ENCODE results near the gene AKR1C3.
"Not testable (repeated sequence)": the region's sequence is repeated elsewhere in the genome, so short reads cannot be mapped to it uniquely, and the experiment has no call there.

AKR1C3 gene

DNA sequence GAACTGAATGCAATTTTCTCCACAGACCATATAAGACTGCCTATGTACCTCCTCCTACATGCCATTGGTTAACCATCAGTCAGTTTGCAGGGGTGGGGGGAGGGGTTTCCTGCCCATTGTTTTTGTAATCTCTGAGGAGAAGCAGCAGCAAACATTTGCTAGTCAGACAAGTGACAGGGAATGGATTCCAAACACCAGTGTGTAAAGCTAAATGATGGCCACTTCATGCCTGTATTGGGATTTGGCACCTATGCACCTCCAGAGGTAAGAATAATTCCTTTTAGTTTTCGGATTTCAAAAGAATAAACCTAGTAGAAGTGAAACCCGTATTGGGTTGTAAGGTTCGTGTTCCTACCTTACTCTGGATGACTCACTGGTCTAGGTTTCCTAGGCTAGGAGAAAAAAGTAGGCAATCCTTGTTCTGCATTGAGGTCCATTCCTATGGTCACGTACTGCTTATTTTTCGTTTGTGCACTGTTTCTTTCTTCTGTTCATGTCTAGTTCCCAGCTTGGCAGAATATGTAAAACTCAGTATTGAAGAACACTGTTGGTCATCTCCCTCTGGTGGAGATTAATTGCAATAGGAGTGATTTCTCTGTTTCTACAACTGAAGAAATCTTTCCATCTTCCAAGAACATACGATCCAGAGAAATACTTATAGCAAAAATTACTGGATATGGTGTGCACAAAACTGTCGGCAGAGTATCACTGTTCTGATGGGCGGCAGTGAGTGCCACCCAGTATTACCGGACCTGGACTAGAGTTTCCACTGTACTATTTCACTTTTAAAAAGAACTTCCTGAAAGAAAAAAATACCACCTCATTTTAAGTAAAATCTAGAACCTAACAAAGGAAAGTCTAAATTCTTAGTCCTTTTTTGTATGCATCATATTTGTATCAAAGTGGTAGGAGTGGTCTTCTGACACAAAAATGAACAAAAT is at the start of gene AKR1C3:
Gene AKR1C3 (plus strand): TSS at position 150 of the 941 bp plus-strand sequence. CDS start 31 bp downstream, at position 181.
- peak; percentile 3 for DNase-seq

DNA sequence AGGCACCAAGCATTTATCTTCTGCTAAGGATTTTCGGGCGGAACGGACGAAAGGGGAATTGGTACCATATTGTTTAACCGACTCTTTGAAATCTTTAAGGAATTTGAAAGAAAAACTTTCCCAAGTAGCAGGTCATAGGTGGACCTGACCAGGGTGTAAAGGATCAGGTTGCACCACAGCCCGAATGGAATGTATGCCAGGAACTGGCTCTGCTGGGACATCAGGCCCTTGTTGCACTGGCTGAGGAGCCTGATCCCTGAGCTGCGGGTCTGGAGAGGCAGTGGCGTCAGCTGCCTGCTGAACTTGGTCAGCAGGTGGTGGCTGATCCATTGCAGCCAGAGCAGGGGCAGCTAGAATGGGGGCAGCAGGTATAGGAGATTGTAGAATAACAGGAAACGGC is 49.1 kb upstream of the AKR1C3 start:
- DNase-seq, result no peak

- no peak for DNase-seq
These were observed 47.8 kb upstream of the AKR1C3 start for GRCh38 chr10:5046410-5046809.

GRCh38 chr10:5047055-5047454 is 47.2 kb upstream of the AKR1C3 start:
- DNase-seq, result not testable (repeated sequence)

GRCh38 chr10:5047912-5048628 is 46.1 kb upstream of the AKR1C3 start:
- DNase-seq, result no peak

GRCh38 chr10:5052951-5053500 is 41.2 kb upstream of the AKR1C3 start:
- DNase-seq, result not testable (repeated sequence)

DNA sequence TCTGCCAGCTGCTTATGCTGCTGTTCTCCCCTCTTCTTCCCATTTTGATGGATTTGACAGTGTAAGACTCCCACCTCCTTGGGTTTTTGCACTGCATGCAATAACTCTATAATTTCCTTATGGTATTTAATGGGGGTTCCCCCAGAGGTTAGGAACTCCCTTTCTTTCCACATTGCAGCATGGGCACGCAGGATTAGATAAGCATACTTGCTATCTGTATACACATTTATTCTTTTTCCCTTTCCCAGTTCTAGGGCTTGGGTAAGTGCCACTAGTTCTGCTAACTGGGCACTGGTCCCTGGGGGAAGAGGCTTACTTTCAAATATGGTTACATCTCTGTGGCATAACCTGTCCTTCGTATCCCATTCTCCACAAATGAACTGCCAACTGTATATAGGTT is 39.4 kb upstream of the AKR1C3 start:
- not testable (repeated sequence) for DNase-seq

- not testable (repeated sequence) for DNase-seq
These were observed 34.9 kb upstream of the AKR1C3 start for GRCh38 chr10:5059267-5059666.

- DNase-seq, result not testable (repeated sequence)
These were observed 33.4 kb upstream of the AKR1C3 start for GRCh38 chr10:5060791-5061190.

- no peak for DNase-seq
These were observed 29.6 kb upstream of the AKR1C3 start for GRCh38 chr10:5064656-5065055.

GRCh38 chr10:5068274-5068984 is 25.8 kb upstream of the AKR1C3 start:
- DNase-seq, result no peak

DNA sequence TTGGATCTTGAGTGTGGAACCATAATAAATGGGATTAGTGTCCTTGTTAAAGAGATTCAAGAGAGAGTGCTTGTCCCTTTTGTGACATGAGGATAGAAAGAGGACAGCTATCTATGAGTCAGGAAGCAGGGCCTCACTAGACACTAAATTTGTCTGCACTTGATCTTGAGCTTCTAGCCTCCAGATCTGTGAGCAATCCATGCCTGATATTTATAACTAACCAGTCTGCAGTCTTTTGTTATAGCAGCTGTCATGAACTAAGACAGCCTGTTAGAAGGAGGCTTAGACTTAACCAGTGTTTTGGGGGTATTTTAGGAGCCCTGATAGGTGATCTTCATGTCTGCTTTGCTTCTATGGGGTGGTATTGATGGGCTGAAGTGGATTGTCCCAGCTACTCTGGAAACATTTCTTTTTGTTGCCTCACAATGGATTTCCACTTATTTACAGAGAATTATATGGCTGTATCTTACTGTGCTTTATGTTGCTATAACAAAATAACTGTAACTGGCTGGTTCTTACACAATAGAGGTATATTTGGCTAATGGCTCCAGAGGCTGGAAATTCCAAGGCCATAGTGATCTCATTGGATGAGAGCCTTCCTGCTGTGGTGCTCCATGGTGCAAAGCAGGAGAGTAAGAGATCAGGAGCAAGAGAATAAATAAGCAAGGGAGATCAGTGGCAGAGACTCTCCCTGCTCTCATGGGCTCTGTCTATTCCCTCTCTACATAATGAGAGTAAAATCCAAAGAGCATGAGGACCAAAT is 23.4 kb upstream of the AKR1C3 start:
- no peak for DNase-seq

DNA sequence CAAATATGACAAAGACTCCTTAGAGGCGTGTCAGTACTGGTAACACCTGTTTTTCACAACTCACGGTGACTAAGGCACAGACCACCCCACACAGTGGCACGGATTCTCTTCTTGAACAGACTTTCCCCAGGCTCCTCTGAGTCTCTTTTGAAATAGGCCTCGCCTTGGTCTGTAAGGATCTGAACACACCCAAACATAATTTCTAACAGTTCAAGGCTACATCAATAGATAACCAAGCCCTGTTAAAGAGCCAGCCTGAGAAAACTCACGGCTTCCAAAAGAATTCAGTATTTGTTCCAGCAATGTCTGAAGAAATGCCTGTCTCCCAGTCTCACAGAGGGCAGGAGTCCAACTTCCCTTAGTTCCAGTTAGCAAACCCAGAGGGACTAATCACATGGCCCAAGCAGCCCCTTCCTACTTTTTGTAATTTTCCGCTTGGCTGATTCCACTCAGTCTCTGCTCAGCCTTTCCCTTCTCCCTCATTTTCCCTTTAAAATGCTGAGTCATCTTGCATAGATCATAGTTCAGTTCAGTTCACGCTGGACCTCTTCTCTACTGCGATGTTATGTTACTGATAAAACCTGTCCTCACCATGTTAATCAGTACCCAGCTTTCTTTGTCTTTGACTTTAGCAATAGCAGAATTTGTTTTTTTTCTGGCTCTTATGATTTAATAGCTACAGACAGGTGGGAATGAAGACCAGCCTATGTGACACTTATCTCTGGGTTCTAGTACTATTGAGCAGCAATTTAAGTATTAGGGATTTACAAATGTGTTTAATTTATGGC is 22.6 kb upstream of the AKR1C3 start:
- peak; percentile 65 for DNase-seq

DNA sequence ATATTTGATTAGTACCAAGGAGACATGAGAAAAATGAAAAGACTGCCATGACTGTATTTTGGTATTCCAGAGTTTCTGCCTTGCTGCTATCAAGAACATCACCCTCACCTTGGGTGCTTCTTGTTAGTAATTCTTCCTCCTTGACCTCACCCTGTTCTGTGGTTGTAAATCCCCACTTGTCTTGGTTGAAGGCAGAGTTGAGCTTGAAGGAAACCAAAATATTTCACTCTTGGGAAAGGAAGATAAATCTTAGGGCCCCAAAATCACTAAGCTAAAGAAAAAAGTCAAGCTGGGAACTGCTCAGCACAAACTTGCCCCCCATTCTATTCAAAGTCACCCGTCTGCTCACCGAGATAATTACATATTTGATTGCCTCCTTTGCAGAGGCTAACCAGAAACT is 20.6 kb upstream of the AKR1C3 start:
- DNase-seq, result no peak

GRCh38 chr10:5076615-5077014 is 17.6 kb upstream of the AKR1C3 start:
- DNase-seq, result no peak

DNA sequence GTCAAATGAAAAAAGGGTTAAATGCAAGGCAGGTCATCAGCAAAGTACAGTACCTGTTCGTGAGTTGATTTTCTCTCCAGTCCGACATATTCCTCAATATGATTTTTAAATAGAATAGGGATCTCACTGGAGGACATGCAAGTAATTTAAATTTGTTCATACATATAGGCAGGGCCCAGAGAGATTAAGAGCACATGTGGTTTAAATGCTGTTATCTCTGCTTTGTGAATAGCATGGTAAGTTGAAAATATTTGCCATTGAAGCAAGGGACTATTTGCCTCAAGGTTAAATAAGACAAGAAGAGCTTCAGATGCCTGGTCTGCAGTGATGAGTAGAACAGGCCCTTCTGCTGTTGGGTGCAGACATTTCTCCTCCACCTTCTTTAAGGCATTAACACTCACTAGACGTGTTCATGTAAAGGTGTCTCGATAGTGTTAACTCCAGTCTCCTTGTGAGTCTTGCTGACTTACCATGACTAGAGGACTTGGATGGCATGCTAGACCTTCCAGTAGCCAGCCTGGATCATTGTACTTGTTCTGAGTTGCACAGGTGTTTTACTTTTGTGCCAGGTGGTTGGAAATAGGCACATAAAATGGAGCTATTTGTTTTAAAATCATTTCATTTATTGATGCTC is 15.6 kb upstream of the AKR1C3 start:
- DNase-seq, result no peak

GRCh38 chr10:5079306-5079830 is 14.8 kb upstream of the AKR1C3 start:
- no peak for DNase-seq

GRCh38 chr10:5079836-5080235 is 14.4 kb upstream of the AKR1C3 start:
- no peak for DNase-seq

DNA sequence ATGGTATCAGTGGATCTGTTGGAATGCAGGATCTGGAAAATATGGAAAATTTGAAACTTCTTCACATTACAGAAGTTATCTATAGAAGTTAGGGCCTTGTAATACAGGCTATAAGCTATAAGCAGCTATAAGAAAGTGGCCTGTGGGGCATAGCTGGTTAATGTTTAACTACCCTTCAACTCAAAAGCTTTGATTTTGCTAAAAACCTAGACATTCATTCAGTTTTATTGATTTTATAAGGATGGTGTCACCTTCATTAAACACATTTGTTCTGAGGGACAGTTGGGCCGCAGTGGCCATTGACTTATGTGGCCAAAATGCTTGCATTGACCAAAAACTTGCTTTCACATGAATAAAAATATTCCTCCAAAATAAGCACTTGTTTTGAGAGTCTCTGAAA is 13.1 kb upstream of the AKR1C3 start:
- no peak for DNase-seq

- no peak for DNase-seq
These were observed 5.4 kb upstream of the AKR1C3 start for GRCh38 chr10:5088703-5089261.
